Calu3 (cell line): ENCODE measurements around the gene EXOSC1. TPM values are rescaled to one million over a fixed set of nuclear protein-coding genes. Genes with fewer than 3 reads are reported as not detected.

Experiments
- BruUV-seq: library from RNA; stranded (reverse); fragments of 400-500 nt; replicated peaks from 2 replicates; lab custom pipeline; 2021; lab: Mats Ljungman, UMichigan
- CTCF ChIA-PET: fragments of 300-600 bp; sonication (Branson Sonifier 250); formaldehyde crosslinking; loops from one replicate; lab custom pipeline; 2022; ENCODE audit warnings: antibody characterized with exemption; lab: Charles Lee
- DNase-seq: peaks from one replicate; pipeline ENCODE4 v3.0.0; 2022
- H3K27ac Mint-ChIP-seq: one replicate; pipeline ENCODE4 v1.8.0; 2022; ENCODE audit warnings: mixed read lengths; ENCODE audit not compliant: unreplicated experiment
- H3K27me3 Mint-ChIP-seq: one replicate; pipeline ENCODE4 v1.8.0; 2022; ENCODE audit warnings: mixed read lengths; ENCODE audit not compliant: unreplicated experiment
- H3K36me3 Mint-ChIP-seq: one replicate; pipeline ENCODE4 v1.8.0; 2022; ENCODE audit warnings: mild to moderate bottlenecking, moderate library complexity, mixed read lengths; ENCODE audit not compliant: insufficient read depth, unreplicated experiment
- H3K4me1 Mint-ChIP-seq: one replicate; pipeline ENCODE4 v1.8.0; 2022; ENCODE audit warnings: mild to moderate bottlenecking, low read depth, mixed read lengths; ENCODE audit not compliant: unreplicated experiment
- H3K4me3 Mint-ChIP-seq: one replicate; pipeline ENCODE4 v1.8.0; 2022; ENCODE audit warnings: mild to moderate bottlenecking, low read depth, moderate library complexity, mixed read lengths; ENCODE audit not compliant: unreplicated experiment
- H3K9me3 Mint-ChIP-seq: one replicate; pipeline ENCODE4 v1.8.0; 2022; ENCODE audit warnings: low read depth, mixed read lengths; ENCODE audit not compliant: unreplicated experiment
- intact Hi-C: fragments of 100-400 bp; cut with micrococcal nuclease; formaldehyde crosslinking; loops from one replicate; pipeline ENCODE4 v1.10.0; 2022; ENCODE audit not compliant: unreplicated experiment
- total RNA-seq: library from RNA; stranded (reverse); gene quantifications from 2 replicates; pipeline ENCODE4 v1.2.3, GENCODE V29; 2022
- TF ChIP-seq, protein P1 (sequence below): fragments of 200-600 bp; IDR thresholded peaks from one replicate; pipeline ENCODE4 v1.8.0; 2022; ENCODE audit warnings: antibody characterized with exemption; ENCODE audit not compliant: unreplicated experiment

Gene EXOSC1
- total RNA-seq, 1 experiment from 2014 or later, result 29.5 TPM

DNA sequence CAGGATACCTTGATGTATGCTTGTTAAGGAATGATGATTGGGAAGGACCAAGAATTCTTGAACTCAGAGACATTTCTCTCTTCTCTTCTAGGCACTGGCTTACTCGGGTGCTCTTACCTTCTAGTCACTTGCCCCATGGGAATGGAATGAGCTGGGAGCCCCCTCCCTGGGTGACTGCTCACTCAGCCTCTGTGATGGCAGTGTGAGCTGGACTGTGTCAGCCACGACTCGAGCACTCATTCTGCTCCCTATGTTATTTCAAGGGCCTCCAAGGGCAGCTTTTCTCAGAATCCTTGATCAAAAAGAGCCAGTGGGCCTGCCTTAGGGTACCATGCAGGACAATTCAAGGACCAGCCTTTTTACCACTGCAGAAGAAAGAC, 10.9 kb upstream of the EXOSC1 start:
- no TSS peak for BruUV-seq
- intact Hi-C loops, result no loop called here
- no peak for DNase-seq
- H3K27me3 Mint-ChIP-seq, result no peaks in the 10 kb centered on the region
- H3K36me3 Mint-ChIP-seq, result peaks cover 46% of the 10 kb centered on the region
- H3K27ac Mint-ChIP-seq, result no peak overlapping the region
- TF ChIP-seq, protein P1, sequence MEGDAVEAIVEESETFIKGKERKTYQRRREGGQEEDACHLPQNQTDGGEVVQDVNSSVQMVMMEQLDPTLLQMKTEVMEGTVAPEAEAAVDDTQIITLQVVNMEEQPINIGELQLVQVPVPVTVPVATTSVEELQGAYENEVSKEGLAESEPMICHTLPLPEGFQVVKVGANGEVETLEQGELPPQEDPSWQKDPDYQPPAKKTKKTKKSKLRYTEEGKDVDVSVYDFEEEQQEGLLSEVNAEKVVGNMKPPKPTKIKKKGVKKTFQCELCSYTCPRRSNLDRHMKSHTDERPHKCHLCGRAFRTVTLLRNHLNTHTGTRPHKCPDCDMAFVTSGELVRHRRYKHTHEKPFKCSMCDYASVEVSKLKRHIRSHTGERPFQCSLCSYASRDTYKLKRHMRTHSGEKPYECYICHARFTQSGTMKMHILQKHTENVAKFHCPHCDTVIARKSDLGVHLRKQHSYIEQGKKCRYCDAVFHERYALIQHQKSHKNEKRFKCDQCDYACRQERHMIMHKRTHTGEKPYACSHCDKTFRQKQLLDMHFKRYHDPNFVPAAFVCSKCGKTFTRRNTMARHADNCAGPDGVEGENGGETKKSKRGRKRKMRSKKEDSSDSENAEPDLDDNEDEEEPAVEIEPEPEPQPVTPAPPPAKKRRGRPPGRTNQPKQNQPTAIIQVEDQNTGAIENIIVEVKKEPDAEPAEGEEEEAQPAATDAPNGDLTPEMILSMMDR, result no peak
- no peaks in the 10 kb centered on the region for H3K4me1 Mint-ChIP-seq
- CTCF ChIA-PET, result no interaction called here
- no peak overlapping the region for H3K4me3 Mint-ChIP-seq
- no peaks in the 10 kb centered on the region for H3K9me3 Mint-ChIP-seq

DNA sequence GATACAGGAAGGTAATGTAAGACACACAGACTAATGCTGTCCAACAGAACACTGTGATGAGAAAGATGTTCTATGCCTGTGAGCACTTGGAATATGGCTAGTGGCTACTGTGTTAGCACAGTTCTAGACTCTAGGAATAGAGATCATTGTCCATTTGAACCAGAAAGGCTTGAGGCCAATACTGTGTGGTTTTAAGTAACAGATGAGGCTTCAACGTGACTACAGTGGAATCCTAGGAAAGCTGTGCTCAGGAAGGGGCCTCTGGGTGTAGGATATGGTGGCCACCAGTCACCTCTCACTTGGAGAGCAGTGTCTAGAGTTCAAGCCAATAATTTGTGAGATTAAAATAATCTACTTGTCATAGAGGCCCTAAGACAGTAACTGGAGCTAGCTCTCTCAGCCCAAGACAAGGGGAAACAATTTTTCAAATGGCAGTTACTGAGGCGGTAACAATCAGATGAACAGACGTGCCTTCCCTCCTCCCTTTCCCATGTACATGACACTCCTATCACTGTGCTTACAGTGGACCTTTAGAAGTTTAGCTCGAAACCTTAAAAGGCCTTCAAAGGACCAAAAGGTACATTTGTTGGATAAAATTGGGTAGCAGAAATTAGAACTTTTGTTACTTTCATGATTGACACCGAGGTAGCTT, 10.4 kb upstream of the EXOSC1 start:
- Mint-ChIP-seq H3K9me3 (no peaks in the 10 kb centered on the region), H3K36me3 (peaks cover 42% of the 10 kb centered on the region), H3K4me3 (no peak overlapping the region), H3K4me1 (no peaks in the 10 kb centered on the region), H3K27me3 (no peaks in the 10 kb centered on the region), H3K27ac (no peak overlapping the region)
- DNase-seq, result no peak
- intact Hi-C loops, result no loop called here
- BruUV-seq, result no TSS peak
- CTCF ChIA-PET, result no interaction called here
- TF ChIP-seq, protein P1, result no peak

DNA sequence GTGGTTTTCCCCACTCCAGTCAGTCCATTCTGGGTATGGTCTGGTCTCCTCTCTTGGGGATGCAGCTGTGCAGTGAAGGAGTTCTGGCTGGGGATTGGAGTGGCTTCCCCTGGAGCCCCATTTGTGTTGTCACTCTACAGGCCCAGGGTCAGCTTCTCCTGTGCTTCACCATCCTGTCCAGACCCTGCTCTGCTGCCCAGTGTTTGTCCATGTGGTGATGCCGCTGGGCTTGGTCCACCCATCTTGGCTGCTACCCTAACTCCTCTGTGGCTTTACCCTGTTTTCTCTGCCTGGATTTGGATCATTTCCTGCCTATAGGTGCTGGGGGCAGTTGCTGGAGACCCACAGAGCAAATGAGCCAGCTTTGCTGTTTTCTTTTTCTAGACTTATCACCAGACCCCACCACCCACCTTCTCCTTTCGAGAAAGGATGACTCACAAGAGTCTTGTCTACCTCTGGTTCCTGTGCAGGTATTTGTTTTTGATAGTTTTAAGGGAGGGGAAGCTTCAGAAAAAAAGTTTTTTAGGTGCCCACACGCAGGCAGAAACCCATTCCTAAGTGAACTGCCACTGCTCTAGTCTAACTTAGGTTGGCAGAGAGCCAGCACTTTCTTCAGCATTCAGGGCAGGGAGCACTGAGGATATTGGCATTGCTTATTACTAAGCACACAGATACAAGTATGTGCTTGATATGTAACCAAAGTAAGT, 8.7 kb upstream of the EXOSC1 start:
- Mint-ChIP-seq H3K4me1 (no peaks in the 10 kb centered on the region), H3K36me3 (peaks cover 38% of the 10 kb centered on the region), H3K4me3 (no peak overlapping the region), H3K27ac (no peak overlapping the region), H3K9me3 (no peaks in the 10 kb centered on the region), H3K27me3 (no peaks in the 10 kb centered on the region)
- CTCF ChIA-PET, result no interaction called here
- intact Hi-C loops, result no loop called here
- TF ChIP-seq, protein P1, result no peak
- DNase-seq, result no peak
- no TSS peak for BruUV-seq

DNA sequence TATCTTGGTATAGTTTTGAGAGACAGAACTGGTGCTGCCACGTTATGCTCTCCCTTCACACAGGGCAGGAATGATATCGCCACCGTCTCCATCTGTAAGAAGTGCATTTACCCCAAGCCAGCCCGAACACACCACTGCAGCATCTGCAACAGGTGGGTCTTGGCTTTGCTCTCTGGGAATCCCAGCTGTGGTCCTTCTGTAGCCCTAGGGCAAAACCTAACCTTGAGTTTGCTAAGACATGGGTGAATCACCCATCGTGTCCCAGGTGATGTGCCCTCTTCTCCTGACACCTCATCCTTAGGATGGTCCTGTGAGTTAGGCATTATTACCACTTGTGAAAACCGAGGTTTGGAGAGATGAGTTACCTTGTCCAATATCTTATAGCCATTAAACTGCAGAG, 6.5 kb upstream of the EXOSC1 start:
- no TSS peak for BruUV-seq
- no peaks in the 10 kb centered on the region for H3K9me3 Mint-ChIP-seq
- H3K36me3 Mint-ChIP-seq, result peaks cover 27% of the 10 kb centered on the region
- TF ChIP-seq, protein P1, result no peak
- H3K4me1 Mint-ChIP-seq, result no peaks in the 10 kb centered on the region
- no peak for DNase-seq
- no peak overlapping the region for H3K27ac Mint-ChIP-seq
- intact Hi-C loops, result no loop called here
- CTCF ChIA-PET, result no interaction called here
- H3K4me3 Mint-ChIP-seq, result no peak overlapping the region
- H3K27me3 Mint-ChIP-seq, result no peaks in the 10 kb centered on the region
